Ovary (tissue), 9 donors: ENCODE measurements around the gene CA14. TPM values are rescaled to one million over a fixed set of nuclear protein-coding genes. Genes with fewer than 3 reads are reported as not detected.

Source experiments
- DNase-seq, 5 donors: peaks; one replicate each; pipeline ENCODE4 v3.0.0-alpha.2; 2019 to 2020
- H3K27ac ChIP-seq, 2 donors: fragments of 200-600 bp; one replicate each; pipeline versions ENCODE4 v1.5.1 to v1.8.0; 2019 to 2022
- H3K27me3 ChIP-seq: fragments of 200-600 bp; one replicate; pipeline ENCODE4 v1.8.0; 2022
- H3K36me3 ChIP-seq: fragments of 200-600 bp; sonication (generic); one replicate; pipeline ENCODE4 v1.5.1; 2019
- H3K4me1 ChIP-seq: one replicate; pipeline ENCODE4 v1.8.1; 2013; ENCODE audit warnings: mild to moderate bottlenecking, moderate library complexity; ENCODE audit not compliant: insufficient read depth
- H3K4me3 ChIP-seq: fragments of 200-600 bp; sonication (generic); one replicate; pipeline ENCODE4 v1.5.1; 2017
- H3K9me3 ChIP-seq, 2 donors: fragments of 200-600 bp in 1 of 2; sonication (generic) in 1 of 2; one replicate each; pipeline versions ENCODE4 v1.5.1 to v1.8.1; 2013 to 2019; ENCODE audit warnings: mild to moderate bottlenecking in 1 of 2, moderate library complexity in 1 of 2
- CTCF ChIP-seq, 3 donors: fragments of 450-650 bp in 2 of 3; fragments of 200-600 bp in 1 of 3; IDR thresholded peaks; one replicate each; pipeline versions ENCODE4 v1.5.1 to v1.8.0; 2016 to 2022; ENCODE audit warnings: antibody characterized with exemption in 3 of 3, mild to moderate bottlenecking in 1 of 3
- EP300 ChIP-seq: sonication (generic); formaldehyde crosslinking; IDR thresholded peaks from one replicate; pipeline ENCODE4 v1.6.1; 2017; ENCODE audit warnings: antibody characterized with exemption
- POLR2A ChIP-seq: fragments of 450-650 bp; IDR thresholded peaks from one replicate; pipeline ENCODE4 v1.6.1; 2017; ENCODE audit warnings: antibody characterized with exemption, mild to moderate bottlenecking, moderate library complexity
- WGBS, 3 donors: extraction: QIAGEN DNeasy Blood & Tissue Kit in 1 of 3; methylation state at CpG; one replicate each; pipeline versions ENCODE4 v1.1.5 to v1.1.7; 2013 to 2017; 5-methylcytosine and 5-hydroxymethylcytosine counted together
- intact Hi-C, 4 donors: fragments of 100-400 bp; cut with DNase I; formaldehyde crosslinking; loops; one replicate each; pipeline versions ENCODE4 v1.11.0 to v1.15.1; 2022 to 2023
- polyA plus RNA-seq, 2 donors: library from polyadenylated mRNA; stranded (reverse); fragments of 200-250 nt in 1 of 2; fragments of 350-450 nt in 1 of 2; fragmentation: Illumina TruSeq in 1 of 2; extraction: RNeasy Lipid Tissue Mini Kit (QIAGEN cat#74804) in 1 of 2; gene quantifications; one replicate each; pipeline ENCODE4 v1.2.3, GENCODE V29; 2013 to 2014
- total RNA-seq, 7 donors: library from RNA; depleted of rRNA in 2 of 7; stranded (reverse); fragments of >200 nt in 2 of 7; fragmentation: NEBNext Ultra II Directional in 3 of 7; extraction: Animal tissue kit (Norgen Biotek cat#: 25700) in 3 of 7; gene quantifications; one replicate each; pipeline versions ENCODE4 v1.1.0 to v1.2.4, GENCODE V29; 2016 to 2023
- donor health status: DM: no; HTN: no; CAD: no; lungs with moderate emphysema.
- donor health status: DM: no; HTN: no; CAD: no.
- donor health status: Bipolar disorder and iron deficiency.
- donor health status: DM: yes; HTN: yes; CAD: no.
- donor health status: DM: no; HTN: no; CAD: no.
- donor health status: DM: yes; HTN: yes; CAD: no.

The CA14 gene
- total and polyA plus RNA-seq, 9 donors = 0.23 to 5.7 (median 1.0) TPM; not detected in 1

- WGBS, 3 donors = 10 to 11% (median 11%) methylated on average over 15 of the region's 15 CpGs
- Histone ChIP-seq H3K4me3 (peak overlapping the region; percentile 100), H3K27me3 (no peaks in the 10 kb centered on the region), H3K9me3 (no peaks in the 10 kb centered on the region), H3K27ac (peak overlapping the region; percentile 84), H3K4me1 (peaks cover 2% of the 10 kb centered on the region), H3K36me3 (no peaks in the 10 kb centered on the region)
- intact Hi-C loops = no loop called here
- peak in 4 of 5 donors; percentile 17 to 60 (median 51) for DNase-seq
- no peak for TF ChIP-seq EP300
- no peak for TF ChIP-seq POLR2A
- TF ChIP-seq CTCF (IDR thresholded peaks at IDR 0.05) = no peak
Observed at GRCh38 chr1:150233359-150234308, 23.9 kb upstream of the CA14 start.

GRCh38 chr1:150234309-150234565 lies 23.3 kb upstream of the CA14 start:
- H3K27ac ChIP-seq = peak overlapping the region; percentile 84
- H3K36me3 ChIP-seq = no peaks in the 10 kb centered on the region
- no peak for DNase-seq
- no peaks in the 10 kb centered on the region for H3K27me3 ChIP-seq
- intact Hi-C loops = no loop called here
- 0 to 1% (median 1%) methylated on average over 9 of the region's 9 CpGs for WGBS, 3 donors
- TF ChIP-seq POLR2A = no peak
- TF ChIP-seq EP300 = no peak
- no peak for TF ChIP-seq CTCF (IDR thresholded peaks at IDR 0.05)
- peak overlapping the region; percentile 100 for H3K4me3 ChIP-seq
- peaks cover 2% of the 10 kb centered on the region for H3K4me1 ChIP-seq
- H3K9me3 ChIP-seq = no peaks in the 10 kb centered on the region

GRCh38 chr1:150234566-150235293 lies 22.8 kb upstream of the CA14 start:
- H3K4me1 ChIP-seq = peaks cover 2% of the 10 kb centered on the region
- peak overlapping the region; percentile 100 for H3K4me3 ChIP-seq
- 0 to 1% (median 0%) methylated on average over 77 to 78 of the region's 78 CpGs for WGBS, 3 donors
- intact Hi-C loops = no loop called here
- DNase-seq = peak; percentile 80 to 85 (median 82)
- H3K27ac ChIP-seq = peak overlapping the region; percentile 84
- H3K36me3 ChIP-seq = no peaks in the 10 kb centered on the region
- no peaks in the 10 kb centered on the region for H3K9me3 ChIP-seq
- TF ChIP-seq POLR2A = peak; percentile 67
- TF ChIP-seq CTCF (IDR thresholded peaks at IDR 0.05) = no peak
- TF ChIP-seq EP300 = no peak
- H3K27me3 ChIP-seq = no peaks in the 10 kb centered on the region

- H3K4me1 ChIP-seq = peaks cover 2% of the 10 kb centered on the region
- peak overlapping the region; percentile 100 for H3K4me3 ChIP-seq
- TF ChIP-seq CTCF (IDR thresholded peaks at IDR 0.05) (no peak), EP300 (no peak)
- intact Hi-C loops = no loop called here
- H3K27me3 ChIP-seq = no peaks in the 10 kb centered on the region
- H3K9me3 ChIP-seq = no peaks in the 10 kb centered on the region
- H3K36me3 ChIP-seq = no peaks in the 10 kb centered on the region
- DNase-seq = peak in 3 of 5 donors; percentile 34 to 64 (median 50)
- 0% methylated on average over 9 to 27 of the region's 27 CpGs for WGBS, 3 donors
- peak overlapping the region; percentile 84 for H3K27ac ChIP-seq
Observed at GRCh38 chr1:150235294-150235851, 22.2 kb upstream of the CA14 start.
